Fibroblast of mammary gland (primary cell): ENCODE results near the gene HNRNPA1.
A peak's percentile ranks its signal among the peaks of the same experiment; 100 is the strongest.
"Not testable (repeated sequence)": the region's sequence is repeated elsewhere in the genome, so short reads cannot be mapped to it uniquely, and the experiment has no call there.

ENCODE experiments used
- DNase-seq: peaks from one replicate; pipeline ENCODE4 v3.0.0-alpha.2; 2010; ENCODE audit warnings: low read depth
- H3K4me3 ChIP-seq: 2 replicates; pipeline ENCODE4 v1.5.1; 2011; ENCODE audit warnings: low read depth, mild to moderate bottlenecking, low read length, moderate library complexity; ENCODE audit not compliant: control insufficient read depth
- TF ChIP-seq, protein P1 (sequence below): conservative IDR thresholded peaks from 2 replicates; pipeline ENCODE4 v1.5.1; 2011; ENCODE audit warnings: low read depth, low read length, inconsistent platforms; ENCODE audit not compliant: control insufficient read depth, insufficient read depth

HNRNPA1 gene

DNA sequence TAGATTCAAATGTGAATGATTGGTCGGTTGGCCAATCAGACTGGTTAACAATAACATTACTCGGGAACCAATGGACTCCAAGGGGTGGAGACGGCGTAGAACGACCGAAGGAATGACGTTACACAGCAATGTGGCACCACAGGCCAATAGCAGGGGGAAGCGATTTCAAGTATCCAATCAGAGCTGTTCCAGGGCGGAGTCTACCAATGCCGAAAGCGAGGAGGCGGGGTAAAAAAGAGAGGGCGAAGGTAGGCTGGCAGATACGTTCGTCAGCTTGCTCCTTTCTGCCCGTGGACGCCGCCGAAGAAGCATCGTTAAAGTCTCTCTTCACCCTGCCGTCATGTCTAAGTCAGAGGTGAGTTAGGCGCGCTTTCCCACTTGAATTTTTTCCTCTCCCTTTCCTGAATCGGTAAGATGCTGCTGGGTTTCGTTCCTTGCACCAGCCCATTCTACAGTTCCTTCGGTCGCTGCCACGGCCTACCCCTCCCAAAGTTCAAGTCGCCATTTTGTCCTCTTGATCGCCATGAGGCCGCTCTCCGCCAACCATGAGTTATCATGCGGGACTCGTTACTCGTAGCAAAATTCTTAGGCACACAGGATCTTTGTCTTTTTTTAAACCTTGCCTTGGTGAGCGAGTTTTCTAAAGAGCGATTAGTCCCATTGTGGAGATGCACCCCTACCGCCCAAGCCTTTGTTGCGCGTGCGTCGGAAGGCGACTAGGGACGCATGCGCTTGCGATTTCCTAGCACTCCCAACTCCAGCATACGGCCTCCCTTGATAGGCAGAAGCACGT is at the start of gene HNRNPA1:
Gene HNRNPA1, plus strand, starts transcription at position 259 of the 793 bp plus-strand sequence. Its CDS starts 82 bp downstream, at position 341.
- peak; percentile 100 for DNase-seq
- TF ChIP-seq, protein P1, sequence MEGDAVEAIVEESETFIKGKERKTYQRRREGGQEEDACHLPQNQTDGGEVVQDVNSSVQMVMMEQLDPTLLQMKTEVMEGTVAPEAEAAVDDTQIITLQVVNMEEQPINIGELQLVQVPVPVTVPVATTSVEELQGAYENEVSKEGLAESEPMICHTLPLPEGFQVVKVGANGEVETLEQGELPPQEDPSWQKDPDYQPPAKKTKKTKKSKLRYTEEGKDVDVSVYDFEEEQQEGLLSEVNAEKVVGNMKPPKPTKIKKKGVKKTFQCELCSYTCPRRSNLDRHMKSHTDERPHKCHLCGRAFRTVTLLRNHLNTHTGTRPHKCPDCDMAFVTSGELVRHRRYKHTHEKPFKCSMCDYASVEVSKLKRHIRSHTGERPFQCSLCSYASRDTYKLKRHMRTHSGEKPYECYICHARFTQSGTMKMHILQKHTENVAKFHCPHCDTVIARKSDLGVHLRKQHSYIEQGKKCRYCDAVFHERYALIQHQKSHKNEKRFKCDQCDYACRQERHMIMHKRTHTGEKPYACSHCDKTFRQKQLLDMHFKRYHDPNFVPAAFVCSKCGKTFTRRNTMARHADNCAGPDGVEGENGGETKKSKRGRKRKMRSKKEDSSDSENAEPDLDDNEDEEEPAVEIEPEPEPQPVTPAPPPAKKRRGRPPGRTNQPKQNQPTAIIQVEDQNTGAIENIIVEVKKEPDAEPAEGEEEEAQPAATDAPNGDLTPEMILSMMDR, result no peak
- peak within 1 kb of the TSS; percentile 99 for H3K4me3 ChIP-seq

DNA sequence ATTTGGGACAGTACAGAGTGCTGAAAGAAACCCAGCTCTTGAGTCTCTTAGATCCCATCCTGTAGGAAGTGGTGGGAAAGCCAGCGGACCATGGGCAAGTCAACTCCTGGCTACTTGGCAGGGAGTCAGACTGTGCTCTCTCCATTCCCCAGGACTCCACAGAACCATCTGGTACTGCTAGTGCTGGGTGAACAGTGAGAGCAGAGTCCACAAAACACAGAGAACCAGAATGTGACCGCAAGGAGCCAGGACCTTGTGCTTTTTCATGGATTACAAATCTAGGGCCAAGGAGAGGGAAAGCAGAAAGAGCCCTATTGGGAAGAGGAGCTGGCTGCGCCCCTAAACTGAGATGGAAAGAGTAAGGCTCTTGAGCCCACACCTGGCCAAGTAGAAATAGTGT is 49.3 kb upstream of the HNRNPA1 start:
- DNase-seq, result peak; percentile 62
- H3K4me3 ChIP-seq, result not testable (repeated sequence)

DNA sequence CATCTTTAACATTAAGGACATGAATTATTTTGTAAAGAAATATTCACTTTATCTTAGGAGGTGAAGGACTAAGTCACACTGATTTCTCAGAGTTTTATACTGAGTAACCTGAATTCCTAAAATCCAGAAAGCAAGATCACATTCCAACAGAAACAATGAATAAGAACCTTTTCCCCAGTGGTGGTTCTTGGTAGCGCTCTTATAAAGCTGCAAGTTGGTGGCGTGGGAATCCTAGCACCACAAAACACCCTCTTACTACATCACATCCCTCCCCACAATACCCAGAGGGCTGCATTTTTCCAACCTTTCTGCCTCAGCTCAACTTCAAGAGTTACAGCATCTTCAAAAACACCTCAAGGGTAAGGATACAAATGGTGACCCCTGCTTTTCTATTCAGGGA is 47.7 kb upstream of the HNRNPA1 start:
- DNase-seq, result peak; percentile 77
- TF ChIP-seq, protein P1, result peak; percentile 16
- no peak overlapping the region for H3K4me3 ChIP-seq

GRCh38 chr12:54238531-54238930 is 42.0 kb upstream of the HNRNPA1 start:
- TF ChIP-seq, protein P1, result no peak
- no peak overlapping the region for H3K4me3 ChIP-seq
- no peak for DNase-seq

GRCh38 chr12:54239620-54240019 is 40.9 kb upstream of the HNRNPA1 start:
- H3K4me3 ChIP-seq, result no peak overlapping the region
- TF ChIP-seq, protein P1, result no peak
- DNase-seq, result no peak

- DNase-seq, result no peak
- H3K4me3 ChIP-seq, result no peak overlapping the region
- TF ChIP-seq, protein P1, result no peak
These were observed 40.4 kb upstream of the HNRNPA1 start for GRCh38 chr12:54240129-54240528.

- H3K4me3 ChIP-seq, result no peak overlapping the region
- DNase-seq, result no peak
- TF ChIP-seq, protein P1, result no peak
These were observed 39.4 kb upstream of the HNRNPA1 start for GRCh38 chr12:54240971-54241588.
